ENCODE data around the gene FYB1. TPM values are rescaled to one million over a fixed set of nuclear protein-coding genes. Genes with fewer than 3 reads are reported as not detected.
A peak's percentile ranks its signal among the peaks of the same experiment; 100 is the strongest.

Gene FYB1
- total and polyA plus RNA-seq, 7 experiments from 2014 or later: 310 to 701 (median 491) TPM

DNA sequence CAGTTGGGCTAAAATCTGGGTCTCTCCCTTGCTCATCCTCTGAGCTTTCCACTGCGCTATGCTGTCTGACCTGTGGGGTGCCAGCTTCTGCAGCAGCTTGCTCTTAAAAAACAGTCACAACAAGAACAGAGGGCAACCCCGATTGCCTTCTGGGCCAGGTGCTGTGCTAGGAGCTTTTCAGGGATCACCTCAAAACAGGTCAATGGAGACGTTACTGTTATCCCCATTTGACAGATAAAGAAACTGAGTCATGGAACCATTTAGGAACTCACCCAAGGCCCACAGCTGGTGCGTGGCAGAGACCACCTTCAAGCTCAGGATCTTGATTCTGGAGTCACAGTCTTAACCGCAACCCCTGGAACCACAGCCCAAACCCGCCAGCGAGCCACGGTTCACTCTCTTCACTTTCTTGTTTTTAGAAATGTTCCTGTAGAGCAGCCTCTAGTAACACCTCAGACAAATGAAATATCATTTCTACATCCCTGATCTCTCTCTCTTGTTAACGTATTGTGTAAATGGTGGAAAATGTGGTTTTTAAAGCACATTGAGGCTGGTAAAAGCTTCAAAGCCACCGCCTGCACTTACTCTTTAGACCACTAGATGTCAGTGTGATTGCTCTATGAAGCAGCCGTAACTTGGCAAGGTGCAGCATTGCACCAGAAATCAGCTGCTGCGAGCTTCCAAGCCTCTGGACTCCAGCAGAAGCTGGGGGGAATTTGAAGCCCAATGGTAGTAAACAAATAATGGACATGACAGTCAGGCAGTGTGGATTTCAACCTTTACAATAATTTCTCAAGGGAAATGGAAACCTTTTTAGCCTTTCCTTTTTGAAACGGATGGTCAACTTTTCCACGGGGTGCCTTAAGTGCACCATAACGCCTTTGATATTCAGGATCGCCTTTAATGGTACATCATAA is 1.7 kb downstream of the FYB1 start:
- H3K9me3 Mint-ChIP-seq: no peaks in the 10 kb centered on the region
- H3K27me3 Mint-ChIP-seq: no peaks in the 10 kb centered on the region
- peaks cover 45 to 49% of the 10 kb centered on the region in 2 donors for H3K4me1 ChIP-seq (ENCODE audit: control insufficient read depth in 2 of 2, insufficient read depth in 2 of 2, low read length in 2 of 2)
- H3K36me3 ChIP-seq (ENCODE audit: control insufficient read depth in 2 of 3, insufficient read depth in 3 of 3, low read length in 3 of 3): no peaks in the 10 kb centered on the region
- peak; percentile 86 for ATAC-seq
- intact Hi-C loops (cut with micrococcal nuclease): loop anchor here (1.0 to 10.0 kb wide), 16 partner anchors 9 to 1537 kb away; partner anchors contain the start of genes TTC33 (in 2 of the 2) and RICTOR (in 1 of the 2)
- ChIA-PET CTCF (interaction anchor here (0.5 to 10.1 kb wide), 36 partner anchors 9 to 353 kb away, joined by 3 to 192 read pairs (median 6); no protein-coding TSS in a partner anchor), POLR2A (interaction anchor here (0.7 to 6.7 kb wide), 23 partner anchors 9 to 77 kb away, joined by 3 to 211 read pairs (median 11); no protein-coding TSS in a partner anchor)
- peak overlapping the region; percentile 82 to 98 (median 86) for H3K4me3 Mint-ChIP-seq
- peak in 8 of 9 donors; percentile 68 to 88 (median 83) for DNase-seq
- no peaks in the 10 kb centered on the region for H3K27me3 ChIP-seq (ENCODE audit: control insufficient read depth in 2 of 2, insufficient read depth in 2 of 2, low read length in 2 of 2)
- H3K9me3 ChIP-seq (ENCODE audit: control insufficient read depth in 2 of 3, low read length in 3 of 3): no peaks in the 10 kb centered on the region
- H3K27ac Mint-ChIP-seq: peak overlapping the region; percentile 84 to 99 (median 94)
- H3K4me3 ChIP-seq (ENCODE audit: low read length): peak overlapping the region; percentile 74
- H3K27ac ChIP-seq (ENCODE audit: low read depth, low read length): peak overlapping the region; percentile 93
- H3K4me1 Mint-ChIP-seq: peaks cover 44 to 89% (median 77%) of the 10 kb centered on the region in 7 donors
- peaks cover 0 to 1% (median 0%) of the 10 kb centered on the region in 5 donors for H3K36me3 Mint-ChIP-seq

DNA sequence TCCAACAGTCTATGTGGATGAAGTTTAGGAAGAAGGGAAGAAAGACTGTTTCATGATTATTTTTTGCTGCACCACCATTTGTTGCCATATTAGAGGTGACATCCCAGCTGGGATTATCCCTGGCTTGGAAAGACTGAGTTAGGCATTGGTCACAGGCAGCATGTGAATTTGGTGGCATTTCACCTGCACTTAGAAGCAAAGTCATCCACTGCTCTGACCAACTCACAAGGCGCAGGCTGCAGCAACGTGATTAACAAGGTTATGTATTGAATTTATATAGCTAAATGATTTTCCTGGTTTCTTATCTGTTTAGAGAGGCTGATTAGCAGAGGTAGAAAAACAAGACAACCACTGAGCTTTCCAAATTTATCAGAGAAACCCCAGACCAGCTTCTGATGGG is 2.7 kb downstream of the FYB1 start:
- Mint-ChIP-seq H3K27ac (peak overlapping the region; percentile 84 to 99 (median 94)), H3K36me3 (peaks cover 0 to 4% (median 0%) of the 10 kb centered on the region in 5 donors), H3K4me1 (peaks cover 52 to 94% (median 80%) of the 10 kb centered on the region in 7 donors), H3K4me3 (peak overlapping the region; percentile 82 to 98 (median 86)), H3K27me3 (no peaks in the 10 kb centered on the region), H3K9me3 (no peaks in the 10 kb centered on the region)
- Histone ChIP-seq H3K27ac (ENCODE audit: low read depth, low read length) (peak overlapping the region; percentile 93), H3K27me3 (ENCODE audit: control insufficient read depth in 2 of 2, insufficient read depth in 2 of 2, low read length in 2 of 2) (no peaks in the 10 kb centered on the region), H3K36me3 (ENCODE audit: control insufficient read depth in 2 of 3, insufficient read depth in 3 of 3, low read length in 3 of 3) (no peaks in the 10 kb centered on the region), H3K9me3 (ENCODE audit: control insufficient read depth in 2 of 3, low read length in 3 of 3) (no peaks in the 10 kb centered on the region), H3K4me1 (ENCODE audit: control insufficient read depth in 2 of 2, insufficient read depth in 2 of 2, low read length in 2 of 2) (peaks cover 55 to 59% of the 10 kb centered on the region in 2 donors), H3K4me3 (ENCODE audit: low read length) (peak overlapping the region; percentile 74)
- ChIA-PET CTCF (interaction anchor here (0.5 to 10.1 kb wide), 24 partner anchors 10 to 354 kb away, joined by 3 to 192 read pairs (median 10); no protein-coding TSS in a partner anchor), POLR2A (interaction anchor here (0.7 to 6.7 kb wide), 20 partner anchors 8 to 149 kb away, joined by 3 to 211 read pairs (median 14); no protein-coding TSS in a partner anchor)
- DNase-seq (no peak), ATAC-seq (no peak)
- intact Hi-C loops (cut with micrococcal nuclease): loop anchor here (1.0 to 10.0 kb wide), 16 partner anchors 8 to 1538 kb away; partner anchors contain the start of genes TTC33 (in 2 of the 2) and RICTOR (in 1 of the 2)

DNA sequence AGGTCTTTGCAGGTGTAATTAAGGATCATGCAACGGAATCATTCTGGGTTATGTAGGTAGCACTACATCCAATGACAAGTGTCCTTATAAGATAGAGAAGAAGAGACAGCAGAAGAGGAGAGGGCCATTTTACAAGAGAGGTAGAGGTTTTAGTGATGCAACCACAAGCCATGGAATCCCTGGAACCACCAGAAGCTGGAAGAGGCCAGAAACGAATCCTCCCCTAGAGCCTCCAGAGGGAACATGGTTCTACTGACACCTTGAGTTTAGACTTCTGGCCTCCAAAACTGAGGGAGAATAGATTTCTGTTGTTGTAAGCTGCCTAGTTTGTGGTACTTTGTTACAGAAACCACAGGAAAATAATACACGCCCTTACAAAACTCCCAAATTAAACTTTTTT is 3.5 kb downstream of the FYB1 start:
- intact Hi-C loops (cut with micrococcal nuclease): loop anchor here (2.0 to 10.0 kb wide), 8 partner anchors 13 to 1539 kb away; partner anchors contain the start of genes TTC33 (in 2 of the 2) and RICTOR (in 1 of the 2)
- H3K36me3 ChIP-seq (ENCODE audit: control insufficient read depth in 2 of 3, insufficient read depth in 3 of 3, low read length in 3 of 3): no peaks in the 10 kb centered on the region
- Mint-ChIP-seq H3K4me3 (peak overlapping the region; percentile 73 to 98 (median 89)), H3K27me3 (no peaks in the 10 kb centered on the region), H3K36me3 (peaks cover 0 to 4% (median 0%) of the 10 kb centered on the region in 5 donors), H3K27ac (peak overlapping the region; percentile 87 to 99 (median 98)), H3K9me3 (no peaks in the 10 kb centered on the region), H3K4me1 (peaks cover 56 to 96% (median 82%) of the 10 kb centered on the region in 7 donors)
- CTCF ChIA-PET: interaction anchor here (0.9 to 10.1 kb wide), 9 partner anchors 10 to 160 kb away, joined by 3 to 192 read pairs (median 35); no protein-coding TSS in a partner anchor
- H3K4me1 ChIP-seq (ENCODE audit: control insufficient read depth in 2 of 2, insufficient read depth in 2 of 2, low read length in 2 of 2): peaks cover 63 to 66% of the 10 kb centered on the region in 2 donors
- H3K27me3 ChIP-seq (ENCODE audit: control insufficient read depth in 2 of 2, insufficient read depth in 2 of 2, low read length in 2 of 2): no peaks in the 10 kb centered on the region
- POLR2A ChIA-PET: interaction anchor here (0.6 to 6.7 kb wide), 14 partner anchors 7 to 117 kb away, joined by 3 to 211 read pairs (median 18); no protein-coding TSS in a partner anchor
- DNase-seq: no peak
- no peaks in the 10 kb centered on the region for H3K9me3 ChIP-seq (ENCODE audit: control insufficient read depth in 2 of 3, low read length in 3 of 3)
- H3K27ac ChIP-seq (ENCODE audit: low read depth, low read length): peak overlapping the region; percentile 93
- ATAC-seq: no peak
- peak overlapping the region; percentile 50 for H3K4me3 ChIP-seq (ENCODE audit: low read length)

DNA sequence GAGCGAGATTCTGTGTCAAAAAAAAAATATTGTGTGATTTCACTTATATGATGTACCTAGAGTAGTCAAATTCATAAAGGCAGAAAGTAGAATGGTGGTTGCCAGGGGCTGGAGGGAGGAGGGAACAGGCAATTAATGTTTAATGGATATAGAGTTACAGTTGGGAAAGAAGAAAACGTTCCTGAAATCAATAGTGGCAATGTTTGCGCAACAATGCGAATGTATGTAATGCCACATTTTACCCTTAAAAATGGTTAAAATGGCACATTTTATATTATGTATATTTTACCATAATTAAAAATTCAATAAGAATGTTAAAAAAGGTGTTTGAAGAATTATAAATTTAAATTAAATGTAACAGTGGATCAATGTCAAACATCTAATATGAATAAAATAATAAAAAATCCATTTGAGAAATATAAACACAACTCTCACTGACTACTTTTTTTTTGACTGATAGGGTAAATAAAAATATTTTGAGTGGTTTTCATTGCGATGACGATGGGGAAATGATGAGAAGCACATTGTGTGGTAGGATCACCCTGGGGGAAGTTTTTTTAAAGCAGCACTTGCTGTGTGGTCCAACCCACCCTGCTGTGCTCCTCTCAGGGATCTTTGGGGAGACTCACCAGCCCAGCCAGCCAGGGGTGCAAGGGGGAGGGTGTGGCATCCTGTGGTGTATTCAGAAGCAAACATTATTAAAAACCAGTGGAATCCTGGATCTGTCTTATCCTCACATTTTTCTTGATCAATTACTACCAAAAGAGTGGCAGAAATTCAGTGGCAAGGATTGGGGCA is 4.3 kb downstream of the FYB1 start:
- ChIA-PET POLR2A (interaction anchor here (0.9 to 6.7 kb wide), 7 partner anchors 13 to 65 kb away, joined by 3 to 211 read pairs (median 52); no protein-coding TSS in a partner anchor), CTCF (interaction anchor here (0.9 to 10.1 kb wide), 6 partner anchors 11 to 68 kb away, joined by 3 to 192 read pairs (median 60); no protein-coding TSS in a partner anchor)
- Mint-ChIP-seq H3K27ac (peak overlapping the region; percentile 92 to 99 (median 98)), H3K36me3 (peaks cover 0 to 4% (median 0%) of the 10 kb centered on the region in 5 donors), H3K4me3 (peak overlapping the region; percentile 82 to 98 (median 89)), H3K4me1 (peaks cover 63 to 97% (median 85%) of the 10 kb centered on the region in 7 donors), H3K27me3 (no peaks in the 10 kb centered on the region), H3K9me3 (no peaks in the 10 kb centered on the region)
- peaks cover 70 to 73% of the 10 kb centered on the region in 2 donors for H3K4me1 ChIP-seq (ENCODE audit: control insufficient read depth in 2 of 2, insufficient read depth in 2 of 2, low read length in 2 of 2)
- peak overlapping the region; percentile 93 for H3K27ac ChIP-seq (ENCODE audit: low read depth, low read length)
- no peaks in the 10 kb centered on the region for H3K27me3 ChIP-seq (ENCODE audit: control insufficient read depth in 2 of 2, insufficient read depth in 2 of 2, low read length in 2 of 2)
- intact Hi-C loops (cut with micrococcal nuclease): loop anchor here (5.0 to 10.0 kb wide), 6 partner anchors 143 to 1540 kb away; partner anchors contain the start of genes PTGER4 (in 2 of the 2), TTC33 (in 2 of the 2) and RICTOR (in 1 of the 2)
- H3K4me3 ChIP-seq (ENCODE audit: low read length): peak overlapping the region; percentile 50
- no peaks in the 10 kb centered on the region for H3K36me3 ChIP-seq (ENCODE audit: control insufficient read depth in 2 of 3, insufficient read depth in 3 of 3, low read length in 3 of 3)
- DNase-seq (peak in 6 of 9 donors; percentile 49 to 83 (median 61)), ATAC-seq (peak; percentile 59)
- no peaks in the 10 kb centered on the region for H3K9me3 ChIP-seq (ENCODE audit: control insufficient read depth in 2 of 3, low read length in 3 of 3)

DNA sequence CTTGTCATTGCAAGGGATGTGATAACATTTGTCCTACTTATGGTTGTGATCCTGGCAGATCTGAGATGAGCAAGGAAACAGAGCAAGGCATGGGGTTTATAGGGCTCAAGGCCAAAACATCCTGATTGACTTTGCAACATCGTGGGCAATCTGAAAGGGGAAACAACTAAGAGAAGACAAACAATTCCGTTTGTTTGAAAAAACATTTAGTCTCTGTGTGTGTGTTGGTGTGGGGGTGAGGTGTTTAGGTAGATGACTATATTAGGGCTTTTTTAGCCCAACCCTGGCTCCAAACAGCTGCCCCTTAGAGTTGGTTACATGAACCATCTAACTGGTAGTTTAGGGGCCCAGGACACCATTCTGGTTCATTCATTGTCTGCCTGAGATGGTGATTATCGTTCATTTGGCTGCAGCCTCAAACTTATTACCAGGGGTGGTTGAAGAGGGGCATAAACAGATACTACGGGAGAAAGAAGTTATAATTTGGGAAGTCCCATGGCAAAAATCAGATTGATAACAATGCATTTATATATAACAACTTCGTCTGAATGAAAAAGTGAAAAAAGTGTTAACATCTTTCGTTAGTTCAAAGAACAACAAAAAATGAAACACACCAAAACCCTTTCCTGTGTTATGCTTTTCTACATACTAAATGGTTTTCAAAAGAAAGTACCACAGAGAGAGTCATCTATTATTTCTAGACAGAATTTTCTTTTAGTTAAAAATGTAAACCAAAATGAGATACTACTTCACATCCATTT is 5.7 kb downstream of the FYB1 start:
- ChIA-PET CTCF (interaction anchor here (1.4 to 2.6 kb wide), 2 partner anchors 13 to 66 kb away, joined by 6 to 37 read pairs; no protein-coding TSS in a partner anchor), POLR2A (interaction anchor here (1.1 to 7.3 kb wide), 6 partner anchors 13 to 39 kb away, joined by 9 to 155 read pairs (median 46); no protein-coding TSS in a partner anchor)
- Mint-ChIP-seq H3K4me1 (peaks cover 69 to 95% (median 83%) of the 10 kb centered on the region in 7 donors), H3K9me3 (no peaks in the 10 kb centered on the region), H3K4me3 (peak overlapping the region; percentile 79 to 98 (median 85)), H3K27me3 (peaks cover 0 to 2% (median 0%) of the 10 kb centered on the region in 5 donors), H3K36me3 (peaks cover 0 to 4% (median 4%) of the 10 kb centered on the region in 5 donors), H3K27ac (peak overlapping the region; percentile 92 to 99 (median 98))
- peak overlapping the region; percentile 33 for H3K4me3 ChIP-seq (ENCODE audit: low read length)
- H3K4me1 ChIP-seq (ENCODE audit: control insufficient read depth in 2 of 2, insufficient read depth in 2 of 2, low read length in 2 of 2): peaks cover 69 to 87% of the 10 kb centered on the region in 2 donors
- DNase-seq: peak in 5 of 9 donors; percentile 48 to 63 (median 59)
- no peaks in the 10 kb centered on the region for H3K36me3 ChIP-seq (ENCODE audit: control insufficient read depth in 2 of 3, insufficient read depth in 3 of 3, low read length in 3 of 3)
- no peaks in the 10 kb centered on the region for H3K27me3 ChIP-seq (ENCODE audit: control insufficient read depth in 2 of 2, insufficient read depth in 2 of 2, low read length in 2 of 2)
- ATAC-seq: peak; percentile 8
- intact Hi-C loops (cut with micrococcal nuclease): loop anchor here (5.0 to 10.0 kb wide), 3 partner anchors 761 to 1541 kb away; partner anchors contain the start of genes PTGER4 (in 2 of the 2) and TTC33 (in 2 of the 2)
- H3K27ac ChIP-seq (ENCODE audit: low read depth, low read length): peak overlapping the region; percentile 93
- H3K9me3 ChIP-seq (ENCODE audit: control insufficient read depth in 2 of 3, low read length in 3 of 3): no peaks in the 10 kb centered on the region

Data from naive thymus-derived CD4-positive, alpha-beta T cell (primary cell).